Uterus (tissue), 4 donors: Measurements from ENCODE around the gene DRC3. TPM values are rescaled to one million over a fixed set of nuclear protein-coding genes. Genes with fewer than 3 reads are reported as not detected.
A peak's percentile ranks its signal among the peaks of the same experiment; 100 is the strongest.

Experiments used
- DNase-seq, 2 donors: peaks; one replicate each; pipeline ENCODE4 v3.0.0-alpha.2; 2019 to 2020
- H3K27ac ChIP-seq, 2 donors: fragments of 200-600 bp; sonication (generic); 1 replicate in 1 of 2; 2 replicates in 1 of 2; pipeline ENCODE4 v1.5.1; 2016 to 2018
- H3K27me3 ChIP-seq, 2 donors: fragments of 200-600 bp; sonication (generic); one replicate each; pipeline ENCODE4 v1.5.1; 2018 to 2019; ENCODE audit warnings: control low read depth in 1 of 2
- H3K36me3 ChIP-seq, 2 donors: fragments of 200-600 bp; sonication (generic); one replicate each; pipeline ENCODE4 v1.5.1; 2019; ENCODE audit warnings: control low read depth in 1 of 2
- H3K4me1 ChIP-seq, 2 donors: fragments of 200-600 bp; sonication (generic); one replicate each; pipeline ENCODE4 v1.5.1; 2018 to 2019; ENCODE audit warnings: control low read depth in 1 of 2
- H3K4me3 ChIP-seq, 2 donors: fragments of 200-600 bp; sonication (generic); 1 replicate in 1 of 2; 2 replicates in 1 of 2; pipeline ENCODE4 v1.5.1; 2018 to 2019; ENCODE audit warnings: mild to moderate bottlenecking in 1 of 2
- H3K9me3 ChIP-seq, 2 donors: fragments of 200-600 bp; sonication (generic); one replicate each; pipeline ENCODE4 v1.5.1; 2019; ENCODE audit warnings: control low read depth in 1 of 2
- POLR2A ChIP-seq, 2 donors: fragments of 450-650 bp; IDR thresholded peaks; one replicate each; pipeline ENCODE4 v1.6.1; 2016; ENCODE audit warnings: antibody characterized with exemption in 2 of 2, mild to moderate bottlenecking in 1 of 2, moderate library complexity in 1 of 2
- intact Hi-C: fragments of 100-400 bp; cut with DNase I; formaldehyde crosslinking; loops from one replicate; pipeline ENCODE4 v1.15.1; 2023; ENCODE audit warnings: low total_unique reads
- total RNA-seq, 4 donors: library from RNA; depleted of rRNA in 3 of 4; stranded (reverse); fragments of >200 nt in 3 of 4; gene quantifications; one replicate each; pipeline versions ENCODE4 v1.1.0 to v1.2.4, GENCODE V29; 2014 to 2023
- TF ChIP-seq, protein P1 (sequence below), 4 experiments: fragments of 200-600 bp in 2 of 4; fragments of 450-650 bp in 2 of 4; sonication (generic) in 2 of 4; IDR thresholded peaks; one replicate each; pipeline ENCODE4 v1.5.1; 2016 to 2019; ENCODE audit warnings: antibody characterized with exemption in 4 of 4, mild to moderate bottlenecking in 2 of 4, moderate library complexity in 1 of 4
- donor health status: DM: yes; HTN: yes; CAD: no.

Gene DRC3
- total RNA-seq, 4 donors from 2014 or later: 7.7 to 18.5 (median 13.6) TPM

- Histone ChIP-seq H3K4me3 (peak overlapping the region; percentile 79 to 87), H3K27ac (peak overlapping the region; percentile 76 to 80), H3K4me1 (peaks cover 0 to 9% of the 10 kb centered on the region in 2 donors), H3K27me3 (no peaks in the 10 kb centered on the region), H3K9me3 (no peaks in the 10 kb centered on the region), H3K36me3 (no peaks in the 10 kb centered on the region)
- intact Hi-C loops: no loop called here
- TF ChIP-seq POLR2A (IDR thresholded peaks at IDR 0.05): no peak
- TF ChIP-seq, protein P1, sequence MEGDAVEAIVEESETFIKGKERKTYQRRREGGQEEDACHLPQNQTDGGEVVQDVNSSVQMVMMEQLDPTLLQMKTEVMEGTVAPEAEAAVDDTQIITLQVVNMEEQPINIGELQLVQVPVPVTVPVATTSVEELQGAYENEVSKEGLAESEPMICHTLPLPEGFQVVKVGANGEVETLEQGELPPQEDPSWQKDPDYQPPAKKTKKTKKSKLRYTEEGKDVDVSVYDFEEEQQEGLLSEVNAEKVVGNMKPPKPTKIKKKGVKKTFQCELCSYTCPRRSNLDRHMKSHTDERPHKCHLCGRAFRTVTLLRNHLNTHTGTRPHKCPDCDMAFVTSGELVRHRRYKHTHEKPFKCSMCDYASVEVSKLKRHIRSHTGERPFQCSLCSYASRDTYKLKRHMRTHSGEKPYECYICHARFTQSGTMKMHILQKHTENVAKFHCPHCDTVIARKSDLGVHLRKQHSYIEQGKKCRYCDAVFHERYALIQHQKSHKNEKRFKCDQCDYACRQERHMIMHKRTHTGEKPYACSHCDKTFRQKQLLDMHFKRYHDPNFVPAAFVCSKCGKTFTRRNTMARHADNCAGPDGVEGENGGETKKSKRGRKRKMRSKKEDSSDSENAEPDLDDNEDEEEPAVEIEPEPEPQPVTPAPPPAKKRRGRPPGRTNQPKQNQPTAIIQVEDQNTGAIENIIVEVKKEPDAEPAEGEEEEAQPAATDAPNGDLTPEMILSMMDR (IDR thresholded peaks at IDR 0.05): no peak
- DNase-seq: no peak
These were observed 65.6 kb downstream of the DRC3 start for GRCh38 chr17:18038149-18038850.

GRCh38 chr17:18038861-18039534 is 66.3 kb downstream of the DRC3 start, which contains the start of the genes ATPAF2 and GID4:
ATPAF2 (minus strand) TSS chr17:18039168; CDS start chr17:18039013, 155 bp downstream.
GID4 (plus strand) TSS chr17:18039408; CDS start chr17:18039465, 57 bp downstream.
- Histone ChIP-seq H3K9me3 (no peaks in the 10 kb centered on the region), H3K27me3 (no peaks in the 10 kb centered on the region), H3K36me3 (no peaks in the 10 kb centered on the region), H3K27ac (peak within 1 kb of the TSS; percentile 76 to 87), H3K4me1 (peaks cover 0 to 9% of the 10 kb centered on the region in 2 donors), H3K4me3 (peak within 1 kb of the TSS; percentile 79 to 87)
- TF ChIP-seq, protein P1 (IDR thresholded peaks at IDR 0.05): peak in 1 of 4 experiments; percentile 22
- TF ChIP-seq POLR2A (IDR thresholded peaks at IDR 0.05): peak; percentile 46 to 49
- peak; percentile 98 to 100 for DNase-seq
- intact Hi-C loops: no loop called here

- Histone ChIP-seq H3K27me3 (no peaks in the 10 kb centered on the region), H3K4me1 (peaks cover 0 to 9% of the 10 kb centered on the region in 2 donors), H3K36me3 (no peaks in the 10 kb centered on the region), H3K4me3 (peak overlapping the region; percentile 79 to 87), H3K27ac (peak overlapping the region; percentile 76 to 87), H3K9me3 (no peaks in the 10 kb centered on the region)
- DNase-seq: peak in 1 of 2 donors; percentile 31
- intact Hi-C loops: no loop called here
- TF ChIP-seq, protein P1 (IDR thresholded peaks at IDR 0.05): no peak
- no peak for TF ChIP-seq POLR2A (IDR thresholded peaks at IDR 0.05)
These were observed 67.0 kb downstream of the DRC3 start for GRCh38 chr17:18039535-18040260.

DNA sequence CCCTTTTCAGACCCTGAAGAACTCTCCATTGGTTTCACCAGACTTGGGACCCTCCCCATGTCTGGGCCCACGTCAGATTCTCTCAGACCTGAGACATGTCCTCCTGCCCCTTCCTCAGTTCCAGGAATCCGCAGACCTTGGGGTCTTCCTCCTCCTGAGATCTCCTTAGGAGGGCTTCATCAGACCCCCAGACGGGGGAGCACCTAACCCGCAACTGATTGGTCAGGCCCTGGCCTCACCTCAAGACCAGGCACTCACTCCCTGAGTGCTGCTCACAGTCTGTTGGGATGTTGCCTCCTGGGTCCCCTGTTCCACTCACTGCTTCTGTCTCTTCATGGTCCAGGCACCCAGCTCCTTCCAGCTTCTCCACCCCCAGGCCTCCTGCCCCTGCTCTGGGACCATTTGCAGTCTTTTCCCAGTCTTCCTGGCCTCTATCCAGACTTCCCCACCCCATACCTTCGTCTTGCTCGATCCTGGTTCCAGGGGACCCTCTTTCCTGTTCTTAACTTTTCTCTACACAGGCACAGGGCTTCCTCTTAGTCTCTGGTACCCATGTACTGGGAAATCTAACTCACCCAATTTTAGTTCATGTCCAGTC is 67.7 kb downstream of the DRC3 start:
- Histone ChIP-seq H3K4me1 (peaks cover 0 to 9% of the 10 kb centered on the region in 2 donors), H3K27ac (peak overlapping the region in 1 of 2 donors; percentile 87), H3K9me3 (no peaks in the 10 kb centered on the region), H3K27me3 (no peaks in the 10 kb centered on the region), H3K4me3 (peak overlapping the region; percentile 79 to 87), H3K36me3 (no peaks in the 10 kb centered on the region)
- no peak for DNase-seq
- TF ChIP-seq, protein P1 (IDR thresholded peaks at IDR 0.05): no peak
- TF ChIP-seq POLR2A (IDR thresholded peaks at IDR 0.05): no peak
- intact Hi-C loops: no loop called here
